ENCODE results near the gene DCDC2. TPM values are rescaled to one million over a fixed set of nuclear protein-coding genes. Genes with fewer than 3 reads are reported as not detected.

DCDC2 gene
- total and polyA plus RNA-seq, 2 donors from 2014 or later, result 22.1 to 110 TPM

DNA sequence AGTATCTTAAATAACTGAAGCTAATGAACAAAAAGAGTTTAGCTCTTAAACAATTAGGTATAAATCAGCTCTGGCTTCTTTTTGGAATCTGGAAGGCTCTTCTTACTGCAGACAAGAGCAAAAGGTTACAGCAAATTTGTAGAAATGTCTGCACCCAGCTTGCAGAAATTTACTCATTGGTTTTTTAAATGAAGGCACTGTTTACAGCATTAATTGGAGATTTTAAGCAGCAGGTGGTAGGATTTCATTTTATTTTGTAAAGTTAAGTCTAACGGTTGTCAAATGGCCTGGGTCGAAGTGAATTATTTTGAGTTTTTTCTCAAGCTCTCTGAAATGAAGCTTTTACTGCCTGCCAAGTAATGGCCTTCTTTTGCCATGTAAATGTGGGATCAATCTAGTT is 129.7 kb downstream of the DCDC2 start:
- no peak overlapping the region for H3K9ac ChIP-seq (ENCODE audit: low read length in 3 of 3)
- H3K27ac ChIP-seq (ENCODE audit: low read depth in 2 of 2, low read length in 2 of 2), result no peak overlapping the region
- no peaks in the 10 kb centered on the region for H3K27me3 ChIP-seq (ENCODE audit: control insufficient read depth, insufficient read depth, low read length)
- no peaks in the 10 kb centered on the region for H3K4me1 ChIP-seq (ENCODE audit: control insufficient read depth in 2 of 3, insufficient read depth in 2 of 3, low read depth in 1 of 3, low read length in 3 of 3)
- FAIRE-seq (no peak), DNase-seq (peak in 1 of 5 donors; percentile 8)
- TF ChIP-seq, protein P1, sequence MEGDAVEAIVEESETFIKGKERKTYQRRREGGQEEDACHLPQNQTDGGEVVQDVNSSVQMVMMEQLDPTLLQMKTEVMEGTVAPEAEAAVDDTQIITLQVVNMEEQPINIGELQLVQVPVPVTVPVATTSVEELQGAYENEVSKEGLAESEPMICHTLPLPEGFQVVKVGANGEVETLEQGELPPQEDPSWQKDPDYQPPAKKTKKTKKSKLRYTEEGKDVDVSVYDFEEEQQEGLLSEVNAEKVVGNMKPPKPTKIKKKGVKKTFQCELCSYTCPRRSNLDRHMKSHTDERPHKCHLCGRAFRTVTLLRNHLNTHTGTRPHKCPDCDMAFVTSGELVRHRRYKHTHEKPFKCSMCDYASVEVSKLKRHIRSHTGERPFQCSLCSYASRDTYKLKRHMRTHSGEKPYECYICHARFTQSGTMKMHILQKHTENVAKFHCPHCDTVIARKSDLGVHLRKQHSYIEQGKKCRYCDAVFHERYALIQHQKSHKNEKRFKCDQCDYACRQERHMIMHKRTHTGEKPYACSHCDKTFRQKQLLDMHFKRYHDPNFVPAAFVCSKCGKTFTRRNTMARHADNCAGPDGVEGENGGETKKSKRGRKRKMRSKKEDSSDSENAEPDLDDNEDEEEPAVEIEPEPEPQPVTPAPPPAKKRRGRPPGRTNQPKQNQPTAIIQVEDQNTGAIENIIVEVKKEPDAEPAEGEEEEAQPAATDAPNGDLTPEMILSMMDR (IDR thresholded peaks at IDR 0.05; ENCODE audit: borderline replicate concordance, extremely low read depth, insufficient read depth), result no peak
- no peak overlapping the region for H3K4me3 ChIP-seq (ENCODE audit: low read length in 3 of 3)
- H3K9me3 ChIP-seq (ENCODE audit: control insufficient read depth in 2 of 3, insufficient read depth in 1 of 3, low read length in 3 of 3), result no peaks in the 10 kb centered on the region
- no peaks in the 10 kb centered on the region for H3K36me3 ChIP-seq (ENCODE audit: control insufficient read depth in 2 of 3, insufficient read depth in 3 of 3, low read length in 3 of 3)
- intact Hi-C loops (cut with DNase I), result no loop called here

DNA sequence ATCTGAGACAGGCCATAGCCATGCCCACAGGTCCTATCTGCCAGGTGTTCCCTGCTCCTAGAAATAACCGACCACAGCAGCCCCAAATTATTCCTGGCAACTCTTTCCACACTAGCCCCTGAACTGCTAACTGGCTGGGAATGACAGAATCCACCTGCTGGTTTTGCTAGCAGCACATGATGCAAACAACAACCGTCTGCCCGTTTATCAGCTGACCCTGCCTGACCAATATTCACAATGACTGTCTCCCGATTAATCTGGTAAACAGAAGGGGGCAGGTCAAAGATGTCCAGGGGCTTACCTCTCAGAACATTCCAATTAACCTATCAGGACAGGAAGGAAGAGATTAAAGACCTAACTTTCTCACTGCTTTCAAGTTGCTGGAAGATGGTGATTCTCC is 130.3 kb downstream of the DCDC2 start:
- FAIRE-seq, result no peak
- Histone ChIP-seq H3K4me3 (ENCODE audit: low read length in 3 of 3) (no peak overlapping the region), H3K36me3 (ENCODE audit: control insufficient read depth in 2 of 3, insufficient read depth in 3 of 3, low read length in 3 of 3) (no peaks in the 10 kb centered on the region), H3K9me3 (ENCODE audit: control insufficient read depth in 2 of 3, insufficient read depth in 1 of 3, low read length in 3 of 3) (no peaks in the 10 kb centered on the region), H3K27me3 (ENCODE audit: control insufficient read depth, insufficient read depth, low read length) (no peaks in the 10 kb centered on the region), H3K9ac (ENCODE audit: low read length in 3 of 3) (no peak overlapping the region), H3K4me1 (ENCODE audit: control insufficient read depth in 2 of 3, insufficient read depth in 2 of 3, low read depth in 1 of 3, low read length in 3 of 3) (no peaks in the 10 kb centered on the region), H3K27ac (ENCODE audit: low read depth in 2 of 2, low read length in 2 of 2) (no peak overlapping the region)
- TF ChIP-seq, protein P1 (IDR thresholded peaks at IDR 0.05; ENCODE audit: borderline replicate concordance, extremely low read depth, insufficient read depth), result no peak
- DNase-seq, result peak in 3 of 5 donors; percentile 19 to 63 (median 42)
- intact Hi-C loops (cut with DNase I), result no loop called here

DNA sequence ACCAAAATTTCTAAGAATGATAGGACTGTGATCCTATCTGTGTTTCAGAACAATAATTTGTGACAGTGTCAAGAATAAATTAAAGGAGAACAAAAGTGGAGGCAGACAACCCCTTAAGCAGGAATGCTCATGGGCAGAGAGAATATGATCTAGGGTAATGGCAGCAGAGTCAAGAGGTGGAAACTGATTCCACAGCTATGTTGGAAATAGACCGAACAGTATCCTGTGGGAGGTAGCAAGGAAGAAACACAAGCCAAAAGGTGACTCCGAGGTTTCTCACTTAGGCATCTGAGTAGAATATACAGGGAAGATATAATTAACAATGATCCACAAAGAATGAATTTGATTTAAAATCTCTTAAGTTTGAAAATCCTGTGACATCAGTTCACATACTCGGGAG is 131.3 kb downstream of the DCDC2 start:
- TF ChIP-seq, protein P1 (IDR thresholded peaks at IDR 0.05; ENCODE audit: borderline replicate concordance, extremely low read depth, insufficient read depth), result no peak
- Histone ChIP-seq H3K4me3 (ENCODE audit: low read length in 3 of 3) (no peak overlapping the region), H3K4me1 (ENCODE audit: control insufficient read depth in 2 of 3, insufficient read depth in 2 of 3, low read depth in 1 of 3, low read length in 3 of 3) (no peaks in the 10 kb centered on the region), H3K9ac (ENCODE audit: low read length in 3 of 3) (no peak overlapping the region), H3K36me3 (ENCODE audit: control insufficient read depth in 2 of 3, insufficient read depth in 3 of 3, low read length in 3 of 3) (no peaks in the 10 kb centered on the region), H3K9me3 (ENCODE audit: control insufficient read depth in 2 of 3, insufficient read depth in 1 of 3, low read length in 3 of 3) (no peaks in the 10 kb centered on the region), H3K27ac (ENCODE audit: low read depth in 2 of 2, low read length in 2 of 2) (no peak overlapping the region), H3K27me3 (ENCODE audit: control insufficient read depth, insufficient read depth, low read length) (no peaks in the 10 kb centered on the region)
- peak in 3 of 5 donors; percentile 41 to 84 (median 75) for DNase-seq
- no peak for FAIRE-seq
- intact Hi-C loops (cut with DNase I), result no loop called here

DNA sequence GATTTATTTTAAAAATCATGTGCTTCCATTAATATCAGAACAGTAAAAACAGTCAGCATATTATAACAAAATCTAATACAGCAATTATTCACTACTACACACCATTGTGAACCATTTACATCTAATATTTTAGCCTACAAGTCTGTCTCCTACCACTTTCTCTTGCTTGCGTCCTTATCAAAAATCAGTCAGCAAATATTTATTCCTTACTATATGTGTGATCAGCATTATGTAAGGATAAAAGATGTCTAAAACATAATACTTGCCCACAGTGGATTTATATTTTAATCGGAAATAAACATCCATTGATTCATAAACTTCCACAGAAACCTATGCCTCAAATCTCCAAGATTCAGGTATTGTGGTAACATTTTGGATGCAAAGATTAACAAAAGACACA is 132.0 kb downstream of the DCDC2 start:
- TF ChIP-seq, protein P1 (IDR thresholded peaks at IDR 0.05; ENCODE audit: borderline replicate concordance, extremely low read depth, insufficient read depth), result no peak
- no peak for FAIRE-seq
- DNase-seq, result no peak
- no peaks in the 10 kb centered on the region for H3K9me3 ChIP-seq (ENCODE audit: control insufficient read depth in 2 of 3, insufficient read depth in 1 of 3, low read length in 3 of 3)
- intact Hi-C loops (cut with DNase I), result no loop called here
- H3K27me3 ChIP-seq (ENCODE audit: control insufficient read depth, insufficient read depth, low read length), result no peaks in the 10 kb centered on the region
- no peak overlapping the region for H3K4me3 ChIP-seq (ENCODE audit: low read length in 3 of 3)
- no peaks in the 10 kb centered on the region for H3K36me3 ChIP-seq (ENCODE audit: control insufficient read depth in 2 of 3, insufficient read depth in 3 of 3, low read length in 3 of 3)
- H3K4me1 ChIP-seq (ENCODE audit: control insufficient read depth in 2 of 3, insufficient read depth in 2 of 3, low read depth in 1 of 3, low read length in 3 of 3), result no peaks in the 10 kb centered on the region
- H3K9ac ChIP-seq (ENCODE audit: low read length in 3 of 3), result no peak overlapping the region
- no peak overlapping the region for H3K27ac ChIP-seq (ENCODE audit: low read depth in 2 of 2, low read length in 2 of 2)

Measured in kidney (tissue), 14 donors.